HCT116 (cell line): ENCODE data around the gene LIPG. TPM values are rescaled to one million over a fixed set of nuclear protein-coding genes. Genes with fewer than 3 reads are reported as not detected.

Source experiments
- ATAC-seq: fragments of 200-7000 bp; cut with Tn5 transposase; 2 replicates; pipeline ENCODE4 v1.9.1; 2020; ENCODE audit warnings: mild to moderate bottlenecking, moderate library complexity
- BruUV-seq: library from RNA; stranded (reverse); fragments of 400-500 nt; replicated peaks from 2 replicates; lab custom pipeline; 2021; lab: Mats Ljungman, UMichigan
- CTCF ChIA-PET: fragments of 300-600 bp; sonication (Branson Sonifier 250); formaldehyde crosslinking; loops from one replicate; lab custom pipeline; 2021; ENCODE audit warnings: antibody characterized with exemption; lab: Charles Lee
- POLR2A ChIA-PET: fragments of 300-600, 350-600 bp; sonication (Branson Sonifier 250); formaldehyde crosslinking; loops from one replicate; lab custom pipeline; 2021; ENCODE audit warnings: antibody characterized with exemption; lab: Charles Lee
- RAD21 ChIA-PET, 2 experiments: fragments of 300-600 bp; sonication (Branson Sonifier 250); formaldehyde crosslinking; loops; one replicate each; lab custom pipeline; 2023; ENCODE audit warnings: low total read pairs in 2 of 2; ENCODE audit not compliant: uncharacterized antibody in 2 of 2, unreplicated experiment in 2 of 2, low non-redundant PET in 1 of 2; lab: Charles Lee
- DNase-seq: peaks from one replicate; pipeline ENCODE4 v3.0.0-alpha.2; 2010; ENCODE audit warnings: low read depth, low spot score
- H2AFZ ChIP-seq: fragments of 200-600 bp; shearing (Covaris generic), sonication (generic); 2 replicates; pipeline ENCODE4 v1.6.1; 2017; ENCODE audit warnings: low read depth, mixed run types, mixed read lengths, antibody characterized with exemption, low read length; ENCODE audit not compliant: poor library complexity, severe bottlenecking
- H3K27ac ChIP-seq: 2 replicates; pipeline ENCODE4 v1.5.1; 2012; ENCODE audit warnings: low read depth, low read length
- H3K27me3 ChIP-seq: fragments of 200-600 bp; sonication (generic); 2 replicates; pipeline ENCODE4 v1.6.1; 2016; ENCODE audit warnings: mixed run types, low read length, mixed read lengths; ENCODE audit not compliant: insufficient read depth
- H3K36me3 ChIP-seq, 2 experiments: fragments of 200-500 bp in 1 of 2; fragments of 200-600 bp in 1 of 2; sonication (Bioruptor generic) in 1 of 2; sonication (generic) in 1 of 2; 2 replicates each; pipeline versions ENCODE4 v1.5.1 to v1.6.1; 2014 to 2016; ENCODE audit warnings: low read length in 2 of 2, inconsistent platforms in 1 of 2, mixed read lengths in 1 of 2, mixed run types in 1 of 2; ENCODE audit not compliant: insufficient read depth in 2 of 2, control insufficient read depth in 1 of 2
- H3K4me1 ChIP-seq, 2 experiments: fragments of 200-600 bp in 1 of 2; sonication (generic) in 1 of 2; 2 replicates each; pipeline versions ENCODE4 v1.5.1 to v1.6.1; 2012 to 2017; ENCODE audit warnings: low read length in 2 of 2, inconsistent platforms in 1 of 2, mild to moderate bottlenecking in 1 of 2, mixed read lengths in 1 of 2, mixed run types in 1 of 2, moderate library complexity in 1 of 2; ENCODE audit not compliant: insufficient read depth in 2 of 2, control insufficient read depth in 1 of 2
- H3K4me2 ChIP-seq: fragments of 200-600 bp; sonication (generic); 2 replicates; pipeline ENCODE4 v1.6.1; 2017; ENCODE audit warnings: mixed run types, low read length, mixed read lengths
- H3K4me3 ChIP-seq, 2 experiments: fragments of 200-600 bp in 1 of 2; sonication (generic) in 1 of 2; replicated peaks in 1 of 2; 2 replicates each; pipeline ENCODE4 v1.5.1; 2011 to 2016; ENCODE audit warnings: low read length in 2 of 2, control low read depth in 1 of 2, low read depth in 1 of 2, mild to moderate bottlenecking in 1 of 2, mixed read lengths in 1 of 2, mixed run types in 1 of 2
- H3K79me2 ChIP-seq: fragments of 200-600 bp; sonication (generic); 2 replicates; pipeline ENCODE4 v1.6.1; 2017; ENCODE audit warnings: mild to moderate bottlenecking, mixed run types, low read length, moderate library complexity, mixed read lengths; ENCODE audit not compliant: insufficient read depth
- H3K9ac ChIP-seq: fragments of 200-600 bp; sonication (generic); 2 replicates; pipeline ENCODE4 v1.6.1; 2016; ENCODE audit warnings: low read length, mixed read lengths
- H3K9me2 ChIP-seq: fragments of 200-600 bp; sonication (generic), shearing (Covaris generic); 2 replicates; pipeline ENCODE4 v1.6.1; 2017; ENCODE audit warnings: mixed run types, mild to moderate bottlenecking, moderate library complexity; ENCODE audit not compliant: insufficient read depth
- H3K9me3 ChIP-seq, 2 experiments: fragments of 200-500 bp in 1 of 2; fragments of 200-600 bp in 1 of 2; sonication (Bioruptor generic) in 1 of 2; sonication (generic) in 1 of 2; 2 replicates each; pipeline ENCODE4 v1.6.1; 2014 to 2017; ENCODE audit warnings: low read length in 2 of 2, mixed read lengths in 2 of 2, inconsistent platforms in 1 of 2, low read depth in 1 of 2, mild to moderate bottlenecking in 1 of 2, mixed run types in 1 of 2, moderate library complexity in 1 of 2; ENCODE audit not compliant: control insufficient read depth in 1 of 2, insufficient read depth in 1 of 2
- H4K20me1 ChIP-seq: fragments of 200-600 bp; sonication (generic), shearing (Covaris generic); 2 replicates; pipeline ENCODE4 v1.6.1; 2017; ENCODE audit warnings: mixed run types, mild to moderate bottlenecking, moderate library complexity; ENCODE audit not compliant: insufficient read depth
- CEBPB ChIP-seq: IDR thresholded peaks from 2 replicates; pipeline ENCODE4 v1.6.1; 2012; ENCODE audit warnings: low read depth
- EGR1 ChIP-seq: IDR thresholded peaks from 2 replicates; pipeline ENCODE4 v1.6.1; 2012; ENCODE audit warnings: low read depth
- ELF1 ChIP-seq: IDR thresholded peaks from 2 replicates; pipeline ENCODE4 v1.6.1; 2012; ENCODE audit warnings: low read depth, borderline replicate concordance
- EZH2phosphoT487 ChIP-seq: fragments of 200-600 bp; IDR thresholded peaks from 2 replicates; pipeline ENCODE4 v1.6.1; 2018; ENCODE audit warnings: antibody characterized with exemption, borderline replicate concordance
- JUND ChIP-seq: IDR thresholded peaks from 2 replicates; pipeline ENCODE4 v1.6.1; 2012
- POLR2A ChIP-seq: IDR thresholded peaks from 2 replicates; pipeline ENCODE4 v1.7.0; 2011; ENCODE audit warnings: borderline replicate concordance; ENCODE audit not compliant: insufficient read depth, insufficient read length; ENCODE audit errors: extremely low read depth
- POLR2AphosphoS5 ChIP-seq: IDR thresholded peaks from 2 replicates; pipeline ENCODE4 v1.6.1; 2011; ENCODE audit warnings: mild to moderate bottlenecking, low read depth, low read length, moderate library complexity
- SIN3A ChIP-seq: IDR thresholded peaks from 2 replicates; pipeline ENCODE4 v1.6.1; 2012; ENCODE audit warnings: low read depth
- SRF ChIP-seq: IDR thresholded peaks from 2 replicates; pipeline ENCODE4 v1.6.1; 2012; ENCODE audit warnings: low read depth
- YY1 ChIP-seq: IDR thresholded peaks from 2 replicates; pipeline ENCODE4 v1.6.1; 2011; ENCODE audit warnings: low read length, low read depth, moderate library complexity, mild to moderate bottlenecking; ENCODE audit not compliant: insufficient replicate concordance; ENCODE audit errors: extremely low read depth
- ZFX ChIP-seq: fragments of 450-650 bp; IDR thresholded peaks from 2 replicates; pipeline ENCODE4 v1.6.1; 2017
- ZNF274 ChIP-seq: fragments of 200-500 bp; sonication (Bioruptor generic); IDR thresholded peaks from 2 replicates; pipeline ENCODE4 v1.6.1; 2014; ENCODE audit warnings: mild to moderate bottlenecking, low read depth, low read length, inconsistent platforms
- intact Hi-C: fragments of 100-400 bp; cut with micrococcal nuclease; formaldehyde crosslinking; loops from 2 replicates; pipeline ENCODE4 v1.10.0; 2022
- total RNA-seq: library from RNA; stranded (reverse); gene quantifications from one replicate; pipeline ENCODE4 v1.2.1, GENCODE V29; 2021; ENCODE audit not compliant: unreplicated experiment
- TF ChIP-seq, protein P1 (sequence below): IDR thresholded peaks from 2 replicates; pipeline ENCODE4 v1.6.1; 2012
- TF ChIP-seq, protein P2 (sequence below): IDR thresholded peaks from 2 replicates; pipeline ENCODE4 v1.6.1; 2012; ENCODE audit warnings: low read depth
- TF ChIP-seq, protein P3 (sequence below): IDR thresholded peaks from 2 replicates; pipeline ENCODE4 v1.6.1; 2011; ENCODE audit warnings: mild to moderate bottlenecking, low read length, moderate library complexity; ENCODE audit not compliant: insufficient replicate concordance; ENCODE audit errors: extremely low read depth
- TF ChIP-seq, protein P4 (sequence below), 3 experiments: fragments of 200-600 bp in 1 of 3; sonication (generic) in 1 of 3; IDR thresholded peaks in 2 of 3; conservative IDR thresholded peaks in 1 of 3; 2 replicates each; pipeline ENCODE4 v1.5.1; 2012 to 2017; ENCODE audit warnings: low read depth in 2 of 3, low read length in 2 of 3, antibody characterized with exemption in 1 of 3, borderline replicate concordance in 1 of 3, control low read depth in 1 of 3, mild to moderate bottlenecking in 1 of 3, mixed read lengths in 1 of 3, mixed run types in 1 of 3, moderate library complexity in 1 of 3; ENCODE audit not compliant: insufficient read depth in 1 of 3

The LIPG gene
- total RNA-seq, 1 experiment from 2014 or later: 2.6 TPM

DNA sequence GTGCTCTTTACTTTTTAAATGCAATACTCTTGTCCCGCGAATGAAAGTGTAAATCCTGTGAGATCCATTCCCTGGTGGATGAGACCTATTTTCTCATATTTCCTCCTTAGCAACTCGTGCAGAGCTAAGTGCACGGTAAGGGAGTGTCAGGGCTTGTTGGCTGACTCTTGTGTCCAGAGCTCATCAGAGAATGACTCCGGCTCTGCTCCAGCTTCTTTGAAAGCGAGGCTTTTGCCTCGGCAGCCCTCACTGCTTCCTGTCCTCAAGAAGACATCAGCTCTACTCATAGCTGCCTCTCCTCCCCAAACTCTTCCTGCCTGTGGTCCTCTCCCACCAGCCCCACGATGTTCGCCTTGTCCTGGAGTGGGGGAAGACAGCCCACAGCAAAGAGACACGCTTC is 70.7 kb downstream of the LIPG start:
- ChIA-PET RAD21 (no interaction called here), POLR2A (no interaction called here), CTCF (interaction anchor here (1.1 kb wide), 1 partner anchor 9 kb away, joined by 4 read pairs; no protein-coding TSS in a partner anchor)
- Histone ChIP-seq H3K4me3 (no peak overlapping the region), H3K36me3 (no peaks in the 10 kb centered on the region), H3K9ac (no peak overlapping the region), H3K4me1 (no peaks in the 10 kb centered on the region; a peak in 1 of 4 replicates), H2AFZ (no peak overlapping the region), H4K20me1 (no peaks in the 10 kb centered on the region), H3K27me3 (peaks cover 10% of the 10 kb centered on the region; the same call in 1 of the 2 replicates), H3K4me2 (no peak overlapping the region), H3K9me3 (peaks cover 0 to 3% of the 10 kb centered on the region in 2 experiments; a peak in 1 of 4 replicates), H3K79me2 (no peaks in the 10 kb centered on the region), H3K9me2 (no peaks in the 10 kb centered on the region), H3K27ac (no peak overlapping the region)
- DNase-seq: no peak
- intact Hi-C loops: no loop called here
- no peak for ATAC-seq
- no peak for TF ChIP-seq CEBPB
- TF ChIP-seq POLR2A: no peak
- TF ChIP-seq ZFX: no peak
- TF ChIP-seq ZNF274: no peak
- TF ChIP-seq, protein P1, sequence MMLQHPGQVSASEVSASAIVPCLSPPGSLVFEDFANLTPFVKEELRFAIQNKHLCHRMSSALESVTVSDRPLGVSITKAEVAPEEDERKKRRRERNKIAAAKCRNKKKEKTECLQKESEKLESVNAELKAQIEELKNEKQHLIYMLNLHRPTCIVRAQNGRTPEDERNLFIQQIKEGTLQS: no peak
- no peak for TF ChIP-seq EGR1
- TF ChIP-seq EZH2phosphoT487: no peak
- TF ChIP-seq POLR2AphosphoS5: no peak
- TF ChIP-seq, protein P2, sequence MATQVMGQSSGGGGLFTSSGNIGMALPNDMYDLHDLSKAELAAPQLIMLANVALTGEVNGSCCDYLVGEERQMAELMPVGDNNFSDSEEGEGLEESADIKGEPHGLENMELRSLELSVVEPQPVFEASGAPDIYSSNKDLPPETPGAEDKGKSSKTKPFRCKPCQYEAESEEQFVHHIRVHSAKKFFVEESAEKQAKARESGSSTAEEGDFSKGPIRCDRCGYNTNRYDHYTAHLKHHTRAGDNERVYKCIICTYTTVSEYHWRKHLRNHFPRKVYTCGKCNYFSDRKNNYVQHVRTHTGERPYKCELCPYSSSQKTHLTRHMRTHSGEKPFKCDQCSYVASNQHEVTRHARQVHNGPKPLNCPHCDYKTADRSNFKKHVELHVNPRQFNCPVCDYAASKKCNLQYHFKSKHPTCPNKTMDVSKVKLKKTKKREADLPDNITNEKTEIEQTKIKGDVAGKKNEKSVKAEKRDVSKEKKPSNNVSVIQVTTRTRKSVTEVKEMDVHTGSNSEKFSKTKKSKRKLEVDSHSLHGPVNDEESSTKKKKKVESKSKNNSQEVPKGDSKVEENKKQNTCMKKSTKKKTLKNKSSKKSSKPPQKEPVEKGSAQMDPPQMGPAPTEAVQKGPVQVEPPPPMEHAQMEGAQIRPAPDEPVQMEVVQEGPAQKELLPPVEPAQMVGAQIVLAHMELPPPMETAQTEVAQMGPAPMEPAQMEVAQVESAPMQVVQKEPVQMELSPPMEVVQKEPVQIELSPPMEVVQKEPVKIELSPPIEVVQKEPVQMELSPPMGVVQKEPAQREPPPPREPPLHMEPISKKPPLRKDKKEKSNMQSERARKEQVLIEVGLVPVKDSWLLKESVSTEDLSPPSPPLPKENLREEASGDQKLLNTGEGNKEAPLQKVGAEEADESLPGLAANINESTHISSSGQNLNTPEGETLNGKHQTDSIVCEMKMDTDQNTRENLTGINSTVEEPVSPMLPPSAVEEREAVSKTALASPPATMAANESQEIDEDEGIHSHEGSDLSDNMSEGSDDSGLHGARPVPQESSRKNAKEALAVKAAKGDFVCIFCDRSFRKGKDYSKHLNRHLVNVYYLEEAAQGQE: no peak
- TF ChIP-seq, protein P3, sequence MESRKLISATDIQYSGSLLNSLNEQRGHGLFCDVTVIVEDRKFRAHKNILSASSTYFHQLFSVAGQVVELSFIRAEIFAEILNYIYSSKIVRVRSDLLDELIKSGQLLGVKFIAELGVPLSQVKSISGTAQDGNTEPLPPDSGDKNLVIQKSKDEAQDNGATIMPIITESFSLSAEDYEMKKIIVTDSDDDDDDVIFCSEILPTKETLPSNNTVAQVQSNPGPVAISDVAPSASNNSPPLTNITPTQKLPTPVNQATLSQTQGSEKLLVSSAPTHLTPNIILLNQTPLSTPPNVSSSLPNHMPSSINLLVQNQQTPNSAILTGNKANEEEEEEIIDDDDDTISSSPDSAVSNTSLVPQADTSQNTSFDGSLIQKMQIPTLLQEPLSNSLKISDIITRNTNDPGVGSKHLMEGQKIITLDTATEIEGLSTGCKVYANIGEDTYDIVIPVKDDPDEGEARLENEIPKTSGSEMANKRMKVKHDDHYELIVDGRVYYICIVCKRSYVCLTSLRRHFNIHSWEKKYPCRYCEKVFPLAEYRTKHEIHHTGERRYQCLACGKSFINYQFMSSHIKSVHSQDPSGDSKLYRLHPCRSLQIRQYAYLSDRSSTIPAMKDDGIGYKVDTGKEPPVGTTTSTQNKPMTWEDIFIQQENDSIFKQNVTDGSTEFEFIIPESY: no peak
- no peak for TF ChIP-seq JUND
- TF ChIP-seq, protein P4, sequence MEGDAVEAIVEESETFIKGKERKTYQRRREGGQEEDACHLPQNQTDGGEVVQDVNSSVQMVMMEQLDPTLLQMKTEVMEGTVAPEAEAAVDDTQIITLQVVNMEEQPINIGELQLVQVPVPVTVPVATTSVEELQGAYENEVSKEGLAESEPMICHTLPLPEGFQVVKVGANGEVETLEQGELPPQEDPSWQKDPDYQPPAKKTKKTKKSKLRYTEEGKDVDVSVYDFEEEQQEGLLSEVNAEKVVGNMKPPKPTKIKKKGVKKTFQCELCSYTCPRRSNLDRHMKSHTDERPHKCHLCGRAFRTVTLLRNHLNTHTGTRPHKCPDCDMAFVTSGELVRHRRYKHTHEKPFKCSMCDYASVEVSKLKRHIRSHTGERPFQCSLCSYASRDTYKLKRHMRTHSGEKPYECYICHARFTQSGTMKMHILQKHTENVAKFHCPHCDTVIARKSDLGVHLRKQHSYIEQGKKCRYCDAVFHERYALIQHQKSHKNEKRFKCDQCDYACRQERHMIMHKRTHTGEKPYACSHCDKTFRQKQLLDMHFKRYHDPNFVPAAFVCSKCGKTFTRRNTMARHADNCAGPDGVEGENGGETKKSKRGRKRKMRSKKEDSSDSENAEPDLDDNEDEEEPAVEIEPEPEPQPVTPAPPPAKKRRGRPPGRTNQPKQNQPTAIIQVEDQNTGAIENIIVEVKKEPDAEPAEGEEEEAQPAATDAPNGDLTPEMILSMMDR (IDR thresholded peaks at IDR 0.05 in 2 of 3, conservative IDR thresholded peaks at IDR 0.05 in 1 of 3; ENCODE audit: borderline replicate concordance in 1 of 3, insufficient read depth in 1 of 3, low read depth in 2 of 3, low read length in 2 of 3): no peak
- TF ChIP-seq YY1: no peak
- TF ChIP-seq SIN3A: no peak
- TF ChIP-seq SRF: no peak
- no peak for TF ChIP-seq ELF1
- BruUV-seq: no TSS peak
